GM19467 (cell line): ENCODE measurements around the gene SMURF2.
A peak's percentile ranks its signal among the peaks of the same experiment; 100 is the strongest.
"Not testable (repeated sequence)": the region's sequence is repeated elsewhere in the genome, so short reads cannot be mapped to it uniquely, and the experiment has no call there.

ENCODE experiments used
- ATAC-seq: cut with Tn5 transposase; IDR thresholded peaks from one replicate; pipeline ENCODE4 v1.9.1; 2021; ENCODE audit warnings: mild to moderate bottlenecking, moderate library complexity; ENCODE audit not compliant: unreplicated experiment

SMURF2 gene

GRCh38 chr17:64661976-64662773 is at the start of gene SMURF2:
SMURF2 (minus strand) TSS chr17:64662307; CDS start chr17:64661880, 427 bp downstream.
- ATAC-seq, result peak; percentile 80

DNA sequence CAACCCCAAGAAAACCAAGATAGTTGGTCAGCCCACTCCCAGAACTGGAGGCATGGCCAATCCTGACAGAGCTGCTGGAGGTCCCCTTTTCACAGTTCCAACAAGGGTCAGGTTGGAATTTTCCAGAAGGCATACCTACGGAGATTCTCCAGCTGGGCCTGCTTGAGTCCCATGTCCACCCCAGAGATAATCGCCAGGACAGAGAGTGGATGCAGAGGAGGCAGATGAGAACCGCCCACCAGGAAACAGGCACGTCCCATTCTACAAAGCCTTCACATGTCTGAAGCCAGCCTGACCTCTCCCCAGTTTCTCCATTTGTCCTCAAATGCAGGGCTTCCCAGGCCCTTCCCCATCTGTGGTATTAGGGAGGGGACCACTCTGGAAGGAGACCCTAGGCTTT is 47.4 kb upstream of the SMURF2 start:
- ATAC-seq, result no peak

DNA sequence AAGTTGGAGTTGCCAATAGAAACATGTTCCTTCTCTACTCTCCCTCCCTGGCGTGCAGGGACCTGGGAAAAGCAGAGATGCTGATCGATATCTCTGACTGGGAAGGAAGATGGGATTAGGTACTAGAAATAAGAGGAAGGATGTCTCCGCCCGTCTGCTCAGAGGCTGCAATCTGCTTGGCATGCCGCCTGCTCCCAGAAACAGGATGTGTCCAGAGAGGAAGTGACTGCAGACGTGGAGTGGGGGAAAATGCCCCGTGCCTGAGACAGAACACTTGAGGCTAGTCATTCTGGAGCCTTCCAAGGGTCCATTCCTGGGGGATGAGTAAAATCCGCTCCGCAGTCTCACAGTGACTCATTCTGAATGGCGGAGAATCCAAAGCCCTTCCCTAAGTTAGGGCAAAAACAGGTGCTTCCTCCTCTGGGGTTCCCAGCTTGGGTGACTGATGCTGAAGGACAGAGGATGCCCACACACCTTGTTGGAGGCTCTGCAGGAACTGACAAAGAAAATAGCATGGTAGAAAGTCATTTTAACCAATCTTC is 45.0 kb upstream of the SMURF2 start:
- no peak for ATAC-seq

DNA sequence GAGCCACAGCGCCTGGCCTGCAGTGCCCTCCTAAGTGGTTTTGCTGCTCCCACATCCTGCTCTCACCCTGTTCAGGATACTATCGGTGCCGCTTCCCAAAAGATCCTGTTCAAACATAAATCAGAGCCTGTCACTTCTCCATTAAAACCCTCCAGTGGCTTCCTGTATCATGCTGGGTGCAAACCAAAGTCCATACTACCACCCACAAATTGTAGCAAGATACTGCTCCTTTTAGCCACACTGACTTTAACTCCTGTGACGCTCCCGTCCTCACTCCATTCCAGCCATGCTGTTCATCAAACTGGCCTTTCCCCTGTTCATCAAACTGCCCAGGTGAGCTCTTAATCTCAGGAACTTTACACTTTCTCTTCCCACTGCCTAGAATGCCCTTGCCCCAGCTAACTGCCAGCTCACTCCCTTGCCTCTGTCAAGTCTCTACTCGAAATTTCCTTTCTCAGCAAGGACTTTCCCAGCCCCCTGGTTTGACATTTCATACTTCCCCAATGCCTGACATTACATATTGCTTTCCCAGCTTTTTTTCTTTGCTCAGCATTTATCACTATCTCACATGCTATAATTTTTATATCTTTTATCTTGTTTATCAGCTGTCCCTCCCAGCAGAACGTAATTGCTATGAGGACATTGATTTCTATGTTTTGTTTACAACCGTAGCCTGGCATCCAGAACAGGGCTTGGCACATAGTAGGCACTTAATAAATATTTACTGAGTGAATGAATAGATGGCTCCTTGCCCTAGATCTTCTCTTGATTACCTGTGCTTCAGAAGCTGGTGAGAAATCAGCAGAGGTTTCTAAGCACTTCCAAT is 44.3 kb upstream of the SMURF2 start:
- no peak for ATAC-seq

DNA sequence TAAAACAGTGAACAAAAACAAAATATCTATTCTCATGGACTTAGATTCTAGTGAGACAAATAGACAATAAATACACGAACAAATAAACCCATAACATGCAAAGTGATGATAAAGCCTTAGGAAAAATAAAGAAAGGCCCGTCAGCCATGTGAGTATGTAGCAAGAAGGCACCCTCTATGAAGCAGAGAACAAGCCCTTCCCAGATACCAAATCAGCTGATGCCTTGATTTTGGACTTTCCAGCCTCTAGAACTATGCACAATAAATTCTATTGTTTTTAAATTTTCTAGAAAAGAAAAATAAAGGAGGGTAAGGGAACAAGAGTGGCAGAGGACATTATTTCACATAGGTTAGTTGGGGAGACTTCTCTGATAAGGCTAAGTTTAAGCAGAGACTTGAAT is 40.7 kb upstream of the SMURF2 start:
- no peak for ATAC-seq

GRCh38 chr17:64698725-64699124 is 36.6 kb upstream of the SMURF2 start:
- ATAC-seq, result no peak

- no peak for ATAC-seq
Measured at GRCh38 chr17:64694207-64694606, 32.1 kb upstream of the SMURF2 start.

DNA sequence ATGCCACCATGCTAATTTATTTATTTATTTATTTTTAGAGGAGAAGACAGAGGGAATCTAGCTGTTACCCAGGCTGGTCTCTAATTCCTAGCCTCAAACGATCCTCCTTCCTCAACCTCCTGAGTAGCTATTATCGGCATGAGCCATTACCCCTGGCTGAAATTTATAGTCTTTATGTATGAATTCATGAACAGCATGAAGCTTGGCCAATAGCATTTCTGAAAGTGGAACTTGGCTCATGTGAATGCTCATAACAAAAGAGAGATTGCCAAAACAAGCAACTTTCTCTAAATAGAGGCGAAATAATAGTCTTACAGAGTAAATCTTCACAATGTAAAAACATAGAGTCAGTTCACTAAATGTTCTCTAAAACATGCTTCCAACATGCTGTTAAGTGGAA is 30.1 kb upstream of the SMURF2 start:
- no peak for ATAC-seq

- ATAC-seq, result no peak
Measured at GRCh38 chr17:64689106-64689505, 27.0 kb upstream of the SMURF2 start.

DNA sequence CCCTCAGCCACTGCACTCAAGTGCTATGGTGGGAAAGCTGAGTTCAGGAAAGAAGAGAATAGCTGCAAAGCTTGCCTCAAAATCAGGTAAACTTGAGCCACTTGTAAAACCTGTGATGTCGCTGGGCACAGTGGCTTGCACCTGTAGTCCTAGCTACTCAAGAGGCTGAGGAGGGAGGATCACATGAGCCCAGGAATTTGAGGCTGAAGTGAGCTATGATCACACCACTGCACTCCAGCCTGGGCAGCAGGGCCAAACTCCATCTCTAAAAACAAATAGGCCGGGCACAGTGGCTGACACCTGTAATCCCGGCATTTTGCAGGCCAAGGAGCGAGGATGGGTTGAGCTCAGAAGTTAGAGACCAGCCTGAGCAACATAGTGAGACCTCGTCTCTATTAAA is 26.4 kb upstream of the SMURF2 start:
- no peak for ATAC-seq

DNA sequence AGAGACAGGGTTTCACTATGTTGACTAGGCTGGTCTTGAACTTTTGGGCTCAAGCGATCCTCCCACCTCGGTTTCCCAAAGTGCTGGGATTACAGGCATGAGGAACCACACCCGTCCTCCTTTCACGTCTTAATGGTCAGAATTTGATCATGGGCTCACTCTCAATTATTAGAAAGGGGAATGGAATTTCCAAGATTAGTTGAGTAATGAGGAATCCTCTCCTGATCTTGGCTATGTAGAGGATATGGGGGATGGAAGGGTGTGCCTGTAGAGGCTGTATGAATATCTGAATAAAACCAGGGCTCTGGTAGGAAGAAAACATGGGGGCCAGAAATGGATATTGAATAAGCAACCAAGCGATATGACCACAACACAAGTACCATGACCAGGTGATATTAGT is 25.9 kb upstream of the SMURF2 start:
- ATAC-seq, result no peak

GRCh38 chr17:64687376-64687775 is 25.3 kb upstream of the SMURF2 start:
- ATAC-seq, result no peak

- ATAC-seq, result no peak
Measured at GRCh38 chr17:64686705-64687104, 24.6 kb upstream of the SMURF2 start.

GRCh38 chr17:64685705-64686104 is 23.6 kb upstream of the SMURF2 start:
- ATAC-seq, result no peak

DNA sequence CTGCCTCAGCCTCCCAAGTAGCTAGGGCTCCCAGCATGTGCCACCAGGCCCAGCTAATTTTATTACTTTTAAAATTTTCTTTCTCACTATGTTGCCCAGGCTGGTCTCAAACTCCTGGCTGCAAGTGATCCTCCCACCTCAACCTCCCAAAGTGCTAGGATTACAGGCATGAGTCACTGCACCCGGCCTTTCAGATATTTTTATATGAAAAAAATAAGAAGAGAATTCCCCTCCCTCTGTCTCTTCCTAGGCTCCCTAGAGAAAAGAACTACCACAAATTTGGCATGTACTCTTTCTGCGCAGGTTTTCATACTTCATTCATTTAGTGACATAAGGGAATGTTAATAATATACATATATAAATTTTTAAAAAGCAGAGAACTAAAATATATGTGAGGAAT is 21.7 kb upstream of the SMURF2 start:
- ATAC-seq, result no peak

GRCh38 chr17:64682261-64683181 is 20.4 kb upstream of the SMURF2 start:
- ATAC-seq, result no peak

GRCh38 chr17:64679710-64680216 is 17.7 kb upstream of the SMURF2 start:
- no peak for ATAC-seq

GRCh38 chr17:64676763-64677162 is 14.7 kb upstream of the SMURF2 start:
- ATAC-seq, result no peak

DNA sequence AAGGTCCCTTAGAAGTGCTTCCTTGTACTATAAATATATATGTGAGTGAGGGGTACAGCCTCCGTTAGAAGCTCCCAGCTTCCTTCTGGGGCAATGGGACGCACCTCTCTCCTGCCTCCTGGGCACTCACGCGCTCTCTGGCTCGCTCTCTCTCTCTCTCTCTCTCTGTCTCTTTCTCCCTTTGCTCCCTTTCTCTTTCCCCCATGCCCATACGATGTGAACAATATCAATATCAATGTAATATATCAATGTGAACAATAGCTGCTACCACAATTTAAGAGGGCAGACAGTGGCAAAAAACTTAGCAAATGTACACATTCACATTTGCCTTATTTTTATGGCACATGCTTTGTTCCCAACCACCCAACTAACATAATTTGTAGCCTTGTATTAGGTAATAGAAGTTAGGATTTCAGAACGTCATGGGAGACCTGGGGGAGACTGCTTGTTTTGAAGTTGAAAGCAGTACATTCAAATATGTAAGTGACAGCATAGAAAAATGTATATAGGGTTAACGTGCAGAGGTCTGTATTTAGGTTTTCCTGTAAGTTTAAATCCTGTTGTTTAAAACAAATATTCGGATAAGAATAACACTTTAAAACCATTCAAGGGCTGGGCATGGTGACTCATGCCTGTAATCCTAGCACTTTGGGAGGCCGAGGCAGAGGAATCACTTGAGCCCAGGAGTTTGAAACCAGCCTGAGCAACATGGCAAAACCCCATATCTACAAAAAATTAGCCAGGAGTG is 8.9 kb upstream of the SMURF2 start:
- ATAC-seq, result not testable (repeated sequence)
